Glutamatergic neuron (in vitro differentiated cells): Measurements from ENCODE around the gene NFKBIB. TPM values are rescaled to one million over a fixed set of nuclear protein-coding genes. Genes with fewer than 3 reads are reported as not detected.

ENCODE experiments used
- DNase-seq: peaks from one replicate; pipeline ENCODE4 v3.0.0; 2022
- H3K27ac Mint-ChIP-seq: one replicate; pipeline ENCODE4 v1.8.0; 2020; ENCODE audit warnings: mild to moderate bottlenecking, mixed read lengths, inconsistent platforms; ENCODE audit not compliant: unreplicated experiment
- H3K27me3 Mint-ChIP-seq: one replicate; pipeline ENCODE4 v1.8.0; 2020; ENCODE audit warnings: mild to moderate bottlenecking, moderate library complexity, mixed read lengths, inconsistent platforms; ENCODE audit not compliant: unreplicated experiment
- H3K36me3 Mint-ChIP-seq: one replicate; pipeline ENCODE4 v1.8.0; 2020; ENCODE audit warnings: mild to moderate bottlenecking, mixed read lengths, inconsistent platforms; ENCODE audit not compliant: unreplicated experiment
- H3K4me1 Mint-ChIP-seq: one replicate; pipeline ENCODE4 v1.8.0; 2020; ENCODE audit warnings: mild to moderate bottlenecking, low read depth, mixed read lengths, inconsistent platforms; ENCODE audit not compliant: unreplicated experiment
- H3K4me3 Mint-ChIP-seq: one replicate; pipeline ENCODE4 v1.8.0; 2020; ENCODE audit warnings: mild to moderate bottlenecking, mixed read lengths, inconsistent platforms; ENCODE audit not compliant: unreplicated experiment
- H3K9me3 Mint-ChIP-seq: one replicate; pipeline ENCODE4 v1.8.0; 2020; ENCODE audit warnings: mild to moderate bottlenecking, moderate library complexity, mixed read lengths, inconsistent platforms; ENCODE audit not compliant: unreplicated experiment
- total RNA-seq: library from RNA; stranded (reverse); fragmentation: NEBNext Ultra II Directional; extraction: Animal tissue kit (Norgen Biotek cat#: 25700); gene quantifications from one replicate; pipeline ENCODE4 v1.2.1, GENCODE V29; 2021; ENCODE audit not compliant: unreplicated experiment
- TF ChIP-seq, protein P1 (sequence below): fragments of 200-600 bp; sonication (generic); IDR thresholded peaks from one replicate; pipeline ENCODE4 v1.5.0; 2021; ENCODE audit not compliant: partially characterized antibody, unreplicated experiment

The NFKBIB gene
- total RNA-seq, 1 donor from 2014 or later, result 12.8 TPM

DNA sequence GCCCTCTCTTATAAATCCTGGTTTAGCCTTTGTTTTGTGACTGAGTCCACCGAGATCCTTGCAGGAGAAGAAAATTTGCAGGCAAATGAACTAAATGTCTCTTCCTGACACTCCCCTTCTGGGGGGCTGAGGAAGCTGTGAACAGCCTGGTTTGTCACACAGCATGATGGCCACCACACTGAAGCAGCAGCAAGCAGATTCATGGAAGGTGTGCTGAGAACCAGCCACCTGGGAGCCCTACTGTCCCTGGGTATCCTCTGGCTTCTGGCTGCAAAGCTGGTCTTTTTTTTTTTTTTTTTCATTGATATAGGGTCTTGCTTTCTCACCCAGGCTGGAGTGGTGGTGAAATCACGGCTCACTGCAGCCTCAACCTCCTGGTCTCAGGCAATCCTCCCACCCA lies 42.2 kb downstream of the NFKBIB start:
- Mint-ChIP-seq H3K4me3 (no peak overlapping the region), H3K27ac (no peak overlapping the region), H3K4me1 (no peaks in the 10 kb centered on the region), H3K36me3 (peaks cover 5% of the 10 kb centered on the region), H3K27me3 (peaks cover 8% of the 10 kb centered on the region), H3K9me3 (peaks cover 2% of the 10 kb centered on the region)
- DNase-seq, result no peak
- TF ChIP-seq, protein P1, sequence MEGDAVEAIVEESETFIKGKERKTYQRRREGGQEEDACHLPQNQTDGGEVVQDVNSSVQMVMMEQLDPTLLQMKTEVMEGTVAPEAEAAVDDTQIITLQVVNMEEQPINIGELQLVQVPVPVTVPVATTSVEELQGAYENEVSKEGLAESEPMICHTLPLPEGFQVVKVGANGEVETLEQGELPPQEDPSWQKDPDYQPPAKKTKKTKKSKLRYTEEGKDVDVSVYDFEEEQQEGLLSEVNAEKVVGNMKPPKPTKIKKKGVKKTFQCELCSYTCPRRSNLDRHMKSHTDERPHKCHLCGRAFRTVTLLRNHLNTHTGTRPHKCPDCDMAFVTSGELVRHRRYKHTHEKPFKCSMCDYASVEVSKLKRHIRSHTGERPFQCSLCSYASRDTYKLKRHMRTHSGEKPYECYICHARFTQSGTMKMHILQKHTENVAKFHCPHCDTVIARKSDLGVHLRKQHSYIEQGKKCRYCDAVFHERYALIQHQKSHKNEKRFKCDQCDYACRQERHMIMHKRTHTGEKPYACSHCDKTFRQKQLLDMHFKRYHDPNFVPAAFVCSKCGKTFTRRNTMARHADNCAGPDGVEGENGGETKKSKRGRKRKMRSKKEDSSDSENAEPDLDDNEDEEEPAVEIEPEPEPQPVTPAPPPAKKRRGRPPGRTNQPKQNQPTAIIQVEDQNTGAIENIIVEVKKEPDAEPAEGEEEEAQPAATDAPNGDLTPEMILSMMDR, result no peak

DNA sequence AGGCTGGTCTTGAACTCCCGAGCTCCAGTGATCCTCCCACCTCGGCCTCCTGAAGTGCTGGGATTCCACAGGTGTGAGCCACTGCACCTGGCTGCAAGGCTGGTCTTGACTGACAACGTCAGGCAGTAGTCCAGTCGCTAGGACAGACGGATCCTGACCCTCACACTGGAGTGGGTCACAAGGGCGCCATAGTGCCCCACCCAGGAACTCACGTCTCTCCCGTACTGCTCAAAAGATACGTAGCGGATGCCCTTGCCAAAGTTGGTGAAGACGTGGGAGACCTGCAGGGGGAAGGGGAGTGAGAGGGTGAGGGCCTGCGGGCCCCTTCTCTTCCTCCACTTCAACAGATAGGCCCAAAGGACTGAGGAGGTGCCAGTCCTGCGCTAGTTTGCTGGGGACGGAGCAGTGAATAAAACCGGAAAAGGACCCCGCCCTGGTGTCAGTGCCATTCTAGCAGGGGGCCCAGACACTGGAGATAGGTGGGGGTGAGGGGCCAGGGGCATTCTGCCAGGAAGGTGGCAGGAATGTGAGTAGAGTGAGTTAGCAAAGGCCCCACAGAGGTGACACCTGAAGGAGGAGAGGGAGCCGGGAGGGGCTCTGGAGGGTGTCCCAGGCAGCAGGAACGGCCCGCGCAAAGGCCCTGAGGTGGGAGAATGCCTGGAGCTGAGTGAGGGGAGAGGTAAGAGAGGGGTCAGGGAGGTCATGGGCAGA lies 42.9 kb downstream of the NFKBIB start:
- H3K36me3 Mint-ChIP-seq, result peaks cover 5% of the 10 kb centered on the region
- DNase-seq, result no peak
- H3K9me3 Mint-ChIP-seq, result peaks cover 2% of the 10 kb centered on the region
- TF ChIP-seq, protein P1, result no peak
- peaks cover 8% of the 10 kb centered on the region for H3K27me3 Mint-ChIP-seq
- H3K4me3 Mint-ChIP-seq, result no peak overlapping the region
- H3K27ac Mint-ChIP-seq, result no peak overlapping the region
- no peaks in the 10 kb centered on the region for H3K4me1 Mint-ChIP-seq

GRCh38 chr19:38944981-38945506 lies 45.3 kb downstream of the NFKBIB start:
- Mint-ChIP-seq H3K9me3 (peaks cover 5% of the 10 kb centered on the region), H3K27me3 (peaks cover 12% of the 10 kb centered on the region), H3K27ac (no peak overlapping the region), H3K4me1 (no peaks in the 10 kb centered on the region), H3K36me3 (peaks cover 5% of the 10 kb centered on the region), H3K4me3 (no peak overlapping the region)
- TF ChIP-seq, protein P1, result no peak
- no peak for DNase-seq

DNA sequence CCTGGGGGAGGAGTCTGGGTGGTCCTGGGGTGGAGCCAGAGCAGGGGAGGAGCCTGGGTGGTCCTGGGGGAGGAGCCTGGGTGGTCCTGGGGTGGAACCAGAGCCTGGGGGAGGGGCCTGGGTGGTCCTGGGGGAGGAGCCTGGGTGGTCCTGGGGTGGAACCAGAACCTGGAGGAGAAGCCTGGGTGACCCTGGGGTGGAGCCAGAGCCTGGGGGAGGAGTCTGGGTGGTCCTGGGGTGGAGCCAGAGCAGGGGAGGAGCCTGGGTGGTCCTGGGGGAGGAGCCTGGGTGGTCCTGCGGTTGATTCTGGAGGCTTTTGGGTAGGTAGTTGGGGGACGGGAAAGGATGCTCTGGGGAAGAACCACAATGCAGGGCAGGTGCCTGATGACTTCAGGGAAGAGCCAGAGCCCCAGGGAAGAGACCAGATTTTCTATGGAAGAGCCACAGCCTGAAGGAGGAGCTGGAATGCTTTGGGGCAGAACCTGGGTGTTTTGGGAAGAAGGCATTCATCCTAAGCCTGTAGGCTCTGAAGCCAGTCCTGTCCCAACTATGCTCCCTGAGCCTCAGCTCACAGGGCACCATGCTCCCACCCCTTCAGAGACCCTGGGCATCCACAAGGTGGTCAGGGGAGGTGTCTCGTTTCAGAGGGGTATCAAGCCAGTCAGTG lies 45.9 kb downstream of the NFKBIB start:
- TF ChIP-seq, protein P1, result no peak
- peaks cover 12% of the 10 kb centered on the region for H3K27me3 Mint-ChIP-seq
- H3K4me1 Mint-ChIP-seq, result no peaks in the 10 kb centered on the region
- no peak overlapping the region for H3K4me3 Mint-ChIP-seq
- H3K36me3 Mint-ChIP-seq, result peaks cover 5% of the 10 kb centered on the region
- H3K27ac Mint-ChIP-seq, result no peak overlapping the region
- no peak for DNase-seq
- peaks cover 5% of the 10 kb centered on the region for H3K9me3 Mint-ChIP-seq
